Activated naive CD4-positive, alpha-beta T cell treated with anti-CD3 and anti-CD28 coated beads, Interleukin-2, amount 50 U/mL, for 24 hours (primary cell): ENCODE data around the gene ADAMTS18.
"Not testable (repeated sequence)": the region's sequence is repeated elsewhere in the genome, so short reads cannot be mapped to it uniquely, and the experiment has no call there.

ENCODE experiments used
- H3K27ac Mint-ChIP-seq: one replicate; pipeline ENCODE4 v1.8.0; 2021; ENCODE audit warnings: mild to moderate bottlenecking, mixed read lengths
- H3K27me3 Mint-ChIP-seq: one replicate; pipeline ENCODE4 v1.8.0; 2021; ENCODE audit warnings: mixed read lengths
- H3K36me3 Mint-ChIP-seq: one replicate; pipeline ENCODE4 v1.8.0; 2021; ENCODE audit warnings: mixed read lengths
- H3K4me1 Mint-ChIP-seq: one replicate; pipeline ENCODE4 v1.8.0; 2021; ENCODE audit warnings: mixed read lengths
- H3K4me3 Mint-ChIP-seq: one replicate; pipeline ENCODE4 v1.8.0; 2021; ENCODE audit warnings: mild to moderate bottlenecking, mixed read lengths
- H3K9me3 Mint-ChIP-seq: one replicate; pipeline ENCODE4 v1.8.0; 2021; ENCODE audit warnings: mixed read lengths

ADAMTS18 gene

GRCh38 chr16:77434530-77435271 lies at the start of gene ADAMTS18:
Gene ADAMTS18, minus strand, starts transcription at chr16:77435034. Its CDS starts 339 bp downstream, at chr16:77434695.
- Mint-ChIP-seq H3K9me3 (no peaks in the 10 kb centered on the region), H3K36me3 (no peaks in the 10 kb centered on the region), H3K4me1 (no peaks in the 10 kb centered on the region), H3K27ac (no peak within 1 kb of the TSS), H3K4me3 (no peak within 1 kb of the TSS), H3K27me3 (peaks cover 33% of the 10 kb centered on the region)

- peaks cover 3% of the 10 kb centered on the region for H3K27me3 Mint-ChIP-seq
- no peaks in the 10 kb centered on the region for H3K4me1 Mint-ChIP-seq
- no peaks in the 10 kb centered on the region for H3K9me3 Mint-ChIP-seq
- H3K27ac Mint-ChIP-seq = no peak overlapping the region
- H3K4me3 Mint-ChIP-seq = no peak overlapping the region
- H3K36me3 Mint-ChIP-seq = no peaks in the 10 kb centered on the region
These were observed 46.0 kb upstream of the ADAMTS18 start for GRCh38 chr16:77480681-77481315.

GRCh38 chr16:77472262-77472661 lies 37.4 kb upstream of the ADAMTS18 start:
- Mint-ChIP-seq H3K36me3 (no peaks in the 10 kb centered on the region), H3K27me3 (peaks cover 8% of the 10 kb centered on the region), H3K27ac (no peak overlapping the region), H3K9me3 (no peaks in the 10 kb centered on the region), H3K4me3 (no peak overlapping the region), H3K4me1 (no peaks in the 10 kb centered on the region)

- H3K4me1 Mint-ChIP-seq = no peaks in the 10 kb centered on the region
- H3K27ac Mint-ChIP-seq = no peak overlapping the region
- no peaks in the 10 kb centered on the region for H3K9me3 Mint-ChIP-seq
- peaks cover 8% of the 10 kb centered on the region for H3K27me3 Mint-ChIP-seq
- H3K36me3 Mint-ChIP-seq = no peaks in the 10 kb centered on the region
- no peak overlapping the region for H3K4me3 Mint-ChIP-seq
These were observed 36.0 kb upstream of the ADAMTS18 start for GRCh38 chr16:77470851-77471250.

GRCh38 chr16:77469634-77470033 lies 34.8 kb upstream of the ADAMTS18 start:
- peaks cover 8% of the 10 kb centered on the region for H3K27me3 Mint-ChIP-seq
- no peaks in the 10 kb centered on the region for H3K36me3 Mint-ChIP-seq
- H3K27ac Mint-ChIP-seq = no peak overlapping the region
- H3K4me3 Mint-ChIP-seq = no peak overlapping the region
- H3K9me3 Mint-ChIP-seq = no peaks in the 10 kb centered on the region
- H3K4me1 Mint-ChIP-seq = no peaks in the 10 kb centered on the region

- H3K36me3 Mint-ChIP-seq = no peaks in the 10 kb centered on the region
- H3K4me1 Mint-ChIP-seq = no peaks in the 10 kb centered on the region
- H3K27me3 Mint-ChIP-seq = peaks cover 7% of the 10 kb centered on the region
- no peak overlapping the region for H3K27ac Mint-ChIP-seq
- no peak overlapping the region for H3K4me3 Mint-ChIP-seq
- H3K9me3 Mint-ChIP-seq = no peaks in the 10 kb centered on the region
These were observed 34.0 kb upstream of the ADAMTS18 start for GRCh38 chr16:77468831-77469230.

GRCh38 chr16:77467821-77468335 lies 33.0 kb upstream of the ADAMTS18 start:
- Mint-ChIP-seq H3K36me3 (no peaks in the 10 kb centered on the region), H3K27ac (no peak overlapping the region), H3K27me3 (peaks cover 5% of the 10 kb centered on the region), H3K4me3 (no peak overlapping the region), H3K9me3 (no peaks in the 10 kb centered on the region), H3K4me1 (no peaks in the 10 kb centered on the region)

- not testable (repeated sequence) for H3K4me1 Mint-ChIP-seq, H3K27ac Mint-ChIP-seq, H3K36me3 Mint-ChIP-seq, H3K4me3 Mint-ChIP-seq, H3K27me3 Mint-ChIP-seq, H3K9me3 Mint-ChIP-seq
These were observed 28.8 kb upstream of the ADAMTS18 start for GRCh38 chr16:77463659-77464058.

GRCh38 chr16:77462894-77463293 lies 28.1 kb upstream of the ADAMTS18 start:
- Mint-ChIP-seq H3K9me3 (no peaks in the 10 kb centered on the region), H3K27ac (no peak overlapping the region), H3K4me3 (no peak overlapping the region), H3K27me3 (peaks cover 7% of the 10 kb centered on the region), H3K36me3 (no peaks in the 10 kb centered on the region), H3K4me1 (no peaks in the 10 kb centered on the region)

- no peak overlapping the region for H3K4me3 Mint-ChIP-seq
- no peaks in the 10 kb centered on the region for H3K9me3 Mint-ChIP-seq
- H3K27me3 Mint-ChIP-seq = peaks cover 7% of the 10 kb centered on the region
- H3K36me3 Mint-ChIP-seq = no peaks in the 10 kb centered on the region
- H3K27ac Mint-ChIP-seq = no peak overlapping the region
- no peaks in the 10 kb centered on the region for H3K4me1 Mint-ChIP-seq
These were observed 24.9 kb upstream of the ADAMTS18 start for GRCh38 chr16:77459534-77460254.

GRCh38 chr16:77457046-77457445 lies 22.2 kb upstream of the ADAMTS18 start:
- H3K36me3 Mint-ChIP-seq = no peaks in the 10 kb centered on the region
- H3K9me3 Mint-ChIP-seq = no peaks in the 10 kb centered on the region
- H3K4me1 Mint-ChIP-seq = no peaks in the 10 kb centered on the region
- H3K27me3 Mint-ChIP-seq = peaks cover 7% of the 10 kb centered on the region
- H3K27ac Mint-ChIP-seq = no peak overlapping the region
- H3K4me3 Mint-ChIP-seq = no peak overlapping the region

- Mint-ChIP-seq H3K9me3 (no peaks in the 10 kb centered on the region), H3K27ac (no peak overlapping the region), H3K4me3 (no peak overlapping the region), H3K27me3 (peaks cover 2% of the 10 kb centered on the region), H3K36me3 (no peaks in the 10 kb centered on the region), H3K4me1 (no peaks in the 10 kb centered on the region)
These were observed 17.4 kb upstream of the ADAMTS18 start for GRCh38 chr16:77452243-77452642.

- no peaks in the 10 kb centered on the region for H3K36me3 Mint-ChIP-seq
- H3K27me3 Mint-ChIP-seq = peaks cover 2% of the 10 kb centered on the region
- no peak overlapping the region for H3K27ac Mint-ChIP-seq
- H3K4me1 Mint-ChIP-seq = no peaks in the 10 kb centered on the region
- H3K4me3 Mint-ChIP-seq = no peak overlapping the region
- no peaks in the 10 kb centered on the region for H3K9me3 Mint-ChIP-seq
These were observed 16.1 kb upstream of the ADAMTS18 start for GRCh38 chr16:77450790-77451487.

GRCh38 chr16:77449208-77449607 lies 14.4 kb upstream of the ADAMTS18 start:
- peaks cover 2% of the 10 kb centered on the region for H3K27me3 Mint-ChIP-seq
- no peak overlapping the region for H3K27ac Mint-ChIP-seq
- H3K4me3 Mint-ChIP-seq = no peak overlapping the region
- no peaks in the 10 kb centered on the region for H3K36me3 Mint-ChIP-seq
- no peaks in the 10 kb centered on the region for H3K9me3 Mint-ChIP-seq
- no peaks in the 10 kb centered on the region for H3K4me1 Mint-ChIP-seq

GRCh38 chr16:77445324-77445723 lies 10.5 kb upstream of the ADAMTS18 start:
- Mint-ChIP-seq H3K9me3 (no peaks in the 10 kb centered on the region), H3K4me3 (no peak overlapping the region), H3K36me3 (no peaks in the 10 kb centered on the region)

More at GRCh38 chr16:77445324-77445723, 10.5 kb upstream of the ADAMTS18 start:
- no peaks in the 10 kb centered on the region for H3K27me3 Mint-ChIP-seq
- H3K27ac Mint-ChIP-seq = no peak overlapping the region
- H3K4me1 Mint-ChIP-seq = no peaks in the 10 kb centered on the region
